Measurements from ENCODE around the gene TRIP10. TPM values are rescaled to one million over a fixed set of nuclear protein-coding genes. Genes with fewer than 3 reads are reported as not detected.
"Not testable (repeated sequence)": the region's sequence is repeated elsewhere in the genome, so short reads cannot be mapped to it uniquely, and the experiment has no call there.

TRIP10 gene
- polyA plus RNA-seq, 1 donor (not counting 4 experiments of a cell fraction or from before 2014, with no cell fraction given) = 34.8 TPM

- Histone ChIP-seq H3K79me2 (ENCODE audit: control insufficient read depth, insufficient read depth, low read length) (no peaks in the 10 kb centered on the region), H3K9ac (ENCODE audit: control insufficient read depth, extremely low read depth, insufficient read depth, low read length) (no peak overlapping the region), H3K9me3 (ENCODE audit: control insufficient read depth, low read depth, low read length) (no peaks in the 10 kb centered on the region), H3K9me1 (ENCODE audit: control insufficient read depth, extremely low read depth, insufficient read depth, low read length) (no peaks in the 10 kb centered on the region), H2AFZ (ENCODE audit: control insufficient read depth, low read length) (no peak overlapping the region), H4K20me1 (ENCODE audit: control insufficient read depth, extremely low read depth, insufficient read depth, low read length) (no peaks in the 10 kb centered on the region), H3K4me3 (ENCODE audit: control insufficient read depth in 2 of 3, extremely low read depth in 1 of 3, insufficient read depth in 2 of 3, low read depth in 1 of 3, low read length in 3 of 3) (no peak overlapping the region), H3K27me3 (ENCODE audit: control insufficient read depth, extremely low read depth, insufficient read depth, low read length) (no peaks in the 10 kb centered on the region), H3K36me3 (ENCODE audit: control insufficient read depth in 2 of 2, extremely low read depth in 1 of 2, insufficient read depth in 2 of 2, low read length in 2 of 2) (no peaks in the 10 kb centered on the region), H3K4me1 (ENCODE audit: control insufficient read depth, extremely low read depth, insufficient read depth, low read length) (no peaks in the 10 kb centered on the region), H3K4me2 (ENCODE audit: control insufficient read depth, extremely low read depth, insufficient read depth, low read depth, low read length) (no peak overlapping the region), H3K27ac (ENCODE audit: control insufficient read depth, insufficient read depth, low read length) (no peak overlapping the region)
- no peak for DNase-seq (ENCODE audit: low read depth, low spot score)
- TF ChIP-seq CTCF (optimal IDR thresholded peaks at IDR 0.05 in 1 of 3, IDR thresholded peaks at IDR 0.05 in 1 of 3, conservative IDR thresholded peaks at IDR 0.05 in 1 of 3; ENCODE audit: extremely low read depth in 1 of 3, insufficient read depth in 2 of 3, low read length in 3 of 3) (no peak), EZH2 (IDR thresholded peaks at IDR 0.05; ENCODE audit: low read length) (no peak)
- dilution Hi-C loops (cut with MboI; ENCODE audit: extremely low pct_ligation_motif_present, low sequenced_read_pairs) = no loop called here
- no peak for FAIRE-seq
These were observed 33.9 kb downstream of the TRIP10 start for GRCh38 chr19:6773323-6773931.

GRCh38 chr19:6774821-6775707, 35.6 kb downstream of the TRIP10 start:
- dilution Hi-C loops (cut with MboI; ENCODE audit: extremely low pct_ligation_motif_present, low sequenced_read_pairs) = no loop called here
- Histone ChIP-seq H3K27me3 (ENCODE audit: control insufficient read depth, extremely low read depth, insufficient read depth, low read length) (no peaks in the 10 kb centered on the region), H3K9me3 (ENCODE audit: control insufficient read depth, low read depth, low read length) (no peaks in the 10 kb centered on the region), H3K79me2 (ENCODE audit: control insufficient read depth, insufficient read depth, low read length) (no peaks in the 10 kb centered on the region), H3K36me3 (ENCODE audit: control insufficient read depth in 2 of 2, extremely low read depth in 1 of 2, insufficient read depth in 2 of 2, low read length in 2 of 2) (no peaks in the 10 kb centered on the region), H3K27ac (ENCODE audit: control insufficient read depth, insufficient read depth, low read length) (no peak overlapping the region), H3K4me2 (ENCODE audit: control insufficient read depth, extremely low read depth, insufficient read depth, low read depth, low read length) (no peak overlapping the region), H2AFZ (ENCODE audit: control insufficient read depth, low read length) (no peak overlapping the region), H3K9ac (ENCODE audit: control insufficient read depth, extremely low read depth, insufficient read depth, low read length) (no peak overlapping the region), H3K4me3 (ENCODE audit: control insufficient read depth in 2 of 3, extremely low read depth in 1 of 3, insufficient read depth in 2 of 3, low read depth in 1 of 3, low read length in 3 of 3) (no peak overlapping the region), H3K9me1 (ENCODE audit: control insufficient read depth, extremely low read depth, insufficient read depth, low read length) (no peaks in the 10 kb centered on the region), H4K20me1 (ENCODE audit: control insufficient read depth, extremely low read depth, insufficient read depth, low read length) (no peaks in the 10 kb centered on the region), H3K4me1 (ENCODE audit: control insufficient read depth, extremely low read depth, insufficient read depth, low read length) (no peaks in the 10 kb centered on the region)
- DNase-seq (ENCODE audit: low read depth, low spot score) = no peak
- TF ChIP-seq CTCF (optimal IDR thresholded peaks at IDR 0.05 in 1 of 3, IDR thresholded peaks at IDR 0.05 in 1 of 3, conservative IDR thresholded peaks at IDR 0.05 in 1 of 3; ENCODE audit: extremely low read depth in 1 of 3, insufficient read depth in 2 of 3, low read length in 3 of 3) (no peak), EZH2 (IDR thresholded peaks at IDR 0.05; ENCODE audit: low read length) (no peak)
- no peak for FAIRE-seq

GRCh38 chr19:6776045-6776444, 36.6 kb downstream of the TRIP10 start:
- H3K9ac ChIP-seq (ENCODE audit: control insufficient read depth, extremely low read depth, insufficient read depth, low read length); H3K4me2 ChIP-seq (ENCODE audit: control insufficient read depth, extremely low read depth, insufficient read depth, low read depth, low read length); FAIRE-seq; H3K9me1 ChIP-seq (ENCODE audit: control insufficient read depth, extremely low read depth, insufficient read depth, low read length); DNase-seq (ENCODE audit: low read depth, low spot score); H3K27me3 ChIP-seq (ENCODE audit: control insufficient read depth, extremely low read depth, insufficient read depth, low read length); H2AFZ ChIP-seq (ENCODE audit: control insufficient read depth, low read length); H3K9me3 ChIP-seq (ENCODE audit: control insufficient read depth, low read depth, low read length); dilution Hi-C loops (cut with MboI; ENCODE audit: extremely low pct_ligation_motif_present, low sequenced_read_pairs); H3K4me3 ChIP-seq (ENCODE audit: control insufficient read depth in 2 of 3, extremely low read depth in 1 of 3, insufficient read depth in 2 of 3, low read depth in 1 of 3, low read length in 3 of 3); H3K36me3 ChIP-seq (ENCODE audit: control insufficient read depth in 2 of 2, extremely low read depth in 1 of 2, insufficient read depth in 2 of 2, low read length in 2 of 2); H4K20me1 ChIP-seq (ENCODE audit: control insufficient read depth, extremely low read depth, insufficient read depth, low read length); H3K27ac ChIP-seq (ENCODE audit: control insufficient read depth, insufficient read depth, low read length); H3K4me1 ChIP-seq (ENCODE audit: control insufficient read depth, extremely low read depth, insufficient read depth, low read length); H3K79me2 ChIP-seq (ENCODE audit: control insufficient read depth, insufficient read depth, low read length): not testable (repeated sequence)
